HepG2 (cell line): Measurements from ENCODE around the gene BCL6. TPM values are rescaled to one million over a fixed set of nuclear protein-coding genes. Genes with fewer than 3 reads are reported as not detected.

ENCODE experiments used
- CC2D1A ChIP-seq: sonication (generic); formaldehyde crosslinking; IDR thresholded peaks from 2 replicates; pipeline ENCODE4 v1.8.1; 2023; ENCODE audit warnings: mild to moderate bottlenecking, missing genetic modification reagents
- HOXA3 ChIP-seq: sonication (generic); formaldehyde crosslinking; IDR thresholded peaks from 2 replicates; pipeline ENCODE4 v1.5.0; 2020; ENCODE audit warnings: missing genetic modification reagents
- HOXA9 ChIP-seq: sonication (generic); formaldehyde crosslinking; IDR thresholded peaks from 2 replicates; pipeline ENCODE4 v1.8.1; 2022; ENCODE audit warnings: missing genetic modification reagents, mild to moderate bottlenecking, moderate library complexity, borderline replicate concordance
- MXI1 ChIP-seq: IDR thresholded peaks from 3 replicates; pipeline ENCODE4 v1.6.1; 2012; ENCODE audit warnings: low read depth, low read length, inconsistent platforms, borderline replicate concordance
- NCOA2 ChIP-seq: sonication (generic); formaldehyde crosslinking; IDR thresholded peaks from 2 replicates; pipeline ENCODE4 v1.8.0; 2022; ENCODE audit warnings: inconsistent platforms
- NFATC3 ChIP-seq: sonication (generic); formaldehyde crosslinking; IDR thresholded peaks from 2 replicates; pipeline ENCODE4 v1.5.1; 2020; ENCODE audit warnings: mild to moderate bottlenecking, missing genetic modification reagents
- PHB2 ChIP-seq: fragments of 450-650 bp; IDR thresholded peaks from 2 replicates; pipeline ENCODE4 v1.6.1; 2018; ENCODE audit not compliant: partially characterized antibody
- SAP130 ChIP-seq: IDR thresholded peaks from 2 replicates; pipeline ENCODE4 v1.6.1; 2016; ENCODE audit warnings: low read depth
- ZKSCAN5 ChIP-seq: sonication (generic); formaldehyde crosslinking; IDR thresholded peaks from 2 replicates; pipeline ENCODE4 v1.5.1; 2020; ENCODE audit warnings: mild to moderate bottlenecking, missing genetic modification reagents
- ZNF441 ChIP-seq: sonication (generic); formaldehyde crosslinking; IDR thresholded peaks from 2 replicates; pipeline ENCODE4 v1.7.0; 2021; ENCODE audit warnings: missing genetic modification reagents, borderline replicate concordance
- ZNF567 ChIP-seq: sonication (generic); formaldehyde crosslinking; IDR thresholded peaks from 2 replicates; pipeline ENCODE4 v1.8.1; 2023; ENCODE audit warnings: mild to moderate bottlenecking, missing genetic modification reagents, borderline replicate concordance
- ZNF7 ChIP-seq: IDR thresholded peaks from 2 replicates; pipeline ENCODE4 v1.6.1; 2016; ENCODE audit warnings: missing biosample characterization, missing genetic modification reagents
- polyA plus RNA-seq, 8 experiments: library from polyadenylated mRNA; depleted of rRNA in 3 of 8; stranded (reverse) in 7 of 8; unstranded in 1 of 8; fragments of >200 nt; fragmentation: Illumina TruSeq in 4 of 8; extraction: Trizol in 4 of 8; gene quantifications; 2 replicates each; pipeline versions ENCODE4 v1.2.1 to v1.2.3, GENCODE V29; 2011 to 2016; ENCODE audit warnings: low read depth in 4 of 8, missing spikeins in 1 of 8, mixed read lengths in 1 of 8; ENCODE audit not compliant: insufficient read depth in 1 of 8
- total RNA-seq, 5 experiments: library from RNA; depleted of rRNA; stranded (reverse); fragments of >200 nt; fragmentation: Illumina TruSeq; extraction: Trizol; gene quantifications; 2 replicates each; pipeline ENCODE4 v1.2.3, GENCODE V29; 2016; ENCODE audit warnings: low read depth in 1 of 5
- TF ChIP-seq, protein P1 (sequence below): sonication (generic); formaldehyde crosslinking; IDR thresholded peaks from 2 replicates; pipeline ENCODE4 v1.8.1; 2023; ENCODE audit warnings: mild to moderate bottlenecking, missing genetic modification reagents
- TF ChIP-seq, protein P2 (sequence below): sonication (generic); formaldehyde crosslinking; IDR thresholded peaks from 2 replicates; pipeline ENCODE4 v1.4.0; 2020; ENCODE audit warnings: missing genetic modification reagents
- TF ChIP-seq, protein P3 (sequence below), 2 experiments: sonication (generic) in 1 of 2; formaldehyde crosslinking in 1 of 2; IDR thresholded peaks; 2 replicates each; pipeline versions ENCODE4 v1.4.0 to v1.6.1; 2016 to 2020; ENCODE audit warnings: borderline replicate concordance in 1 of 2, low read depth in 1 of 2, mild to moderate bottlenecking in 1 of 2, missing genetic modification reagents in 1 of 2
- TF ChIP-seq, protein P4 (sequence below): sonication (generic); formaldehyde crosslinking; IDR thresholded peaks from 2 replicates; pipeline ENCODE4 v1.4.0; 2020; ENCODE audit warnings: missing genetic modification reagents, mild to moderate bottlenecking, borderline replicate concordance
- TF ChIP-seq, protein P5 (sequence below): fragments of 450-650 bp; IDR thresholded peaks from 2 replicates; pipeline ENCODE4 v1.6.1; 2017

BCL6 gene
- total and polyA plus RNA-seq, 2 of the 13 experiments (the other 11 are each of a cell fraction or from before 2014, with no cell fraction given), result 21.2 to 53.7 TPM

DNA sequence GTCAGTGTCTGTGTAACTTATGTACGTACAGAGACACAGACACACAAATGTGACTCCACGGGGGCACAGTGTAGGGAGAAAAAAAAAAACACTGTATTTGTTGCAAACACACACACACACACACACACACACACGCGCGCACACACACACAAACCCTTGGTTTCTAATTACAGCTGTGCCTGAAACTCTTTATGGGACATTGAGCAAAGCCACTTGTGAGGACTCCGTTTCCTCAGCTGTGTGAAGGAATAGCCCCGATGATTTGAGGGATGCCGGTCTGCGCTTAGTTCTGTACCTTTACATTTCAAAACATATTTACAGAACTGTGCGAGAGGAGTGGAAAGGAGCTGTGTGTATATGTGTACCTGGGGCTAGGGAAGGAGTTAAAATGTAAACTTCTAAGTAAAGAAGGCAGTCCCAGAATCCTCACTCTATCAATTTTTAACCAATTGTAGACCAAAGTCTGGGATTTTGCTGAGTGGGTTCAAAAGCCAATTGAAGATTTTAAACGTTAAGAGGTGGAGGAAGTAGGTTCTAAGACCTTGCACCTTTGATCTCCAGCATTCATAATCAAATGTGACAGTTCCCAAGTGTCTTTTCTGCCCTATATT, 5.3 kb upstream of the BCL6 start (continued):
- TF ChIP-seq HOXA9 (CRISPR knock-in tag) (no peak), PHB2 (no peak), ZNF441 (CRISPR knock-in tag) (no peak), HOXA3 (CRISPR knock-in tag) (peak; percentile 9; the same call in 1 of the 2 replicates), NFATC3 (CRISPR knock-in tag) (0 out of 2 replicates have a peak, but pooled peaks have one; percentile 78), ZNF567 (no peak), ZKSCAN5 (CRISPR knock-in tag) (no peak), NCOA2 (CRISPR knock-in tag) (peak; percentile 76), MXI1 (0 out of 3 replicates have a peak, but pooled peaks have one; percentile 9), SAP130 (CRISPR knock-in tag) (peak; percentile 20), CC2D1A (CRISPR knock-in tag) (no peak), ZNF7 (CRISPR knock-in tag) (no peak)
- TF ChIP-seq, protein P1, sequence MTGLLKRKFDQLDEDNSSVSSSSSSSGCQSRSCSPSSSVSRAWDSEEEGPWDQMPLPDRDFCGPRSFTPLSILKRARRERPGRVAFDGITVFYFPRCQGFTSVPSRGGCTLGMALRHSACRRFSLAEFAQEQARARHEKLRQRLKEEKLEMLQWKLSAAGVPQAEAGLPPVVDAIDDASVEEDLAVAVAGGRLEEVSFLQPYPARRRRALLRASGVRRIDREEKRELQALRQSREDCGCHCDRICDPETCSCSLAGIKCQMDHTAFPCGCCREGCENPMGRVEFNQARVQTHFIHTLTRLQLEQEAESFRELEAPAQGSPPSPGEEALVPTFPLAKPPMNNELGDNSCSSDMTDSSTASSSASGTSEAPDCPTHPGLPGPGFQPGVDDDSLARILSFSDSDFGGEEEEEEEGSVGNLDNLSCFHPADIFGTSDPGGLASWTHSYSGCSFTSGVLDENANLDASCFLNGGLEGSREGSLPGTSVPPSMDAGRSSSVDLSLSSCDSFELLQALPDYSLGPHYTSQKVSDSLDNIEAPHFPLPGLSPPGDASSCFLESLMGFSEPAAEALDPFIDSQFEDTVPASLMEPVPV (CRISPR knock-in tag), result no peak
- TF ChIP-seq, protein P2, sequence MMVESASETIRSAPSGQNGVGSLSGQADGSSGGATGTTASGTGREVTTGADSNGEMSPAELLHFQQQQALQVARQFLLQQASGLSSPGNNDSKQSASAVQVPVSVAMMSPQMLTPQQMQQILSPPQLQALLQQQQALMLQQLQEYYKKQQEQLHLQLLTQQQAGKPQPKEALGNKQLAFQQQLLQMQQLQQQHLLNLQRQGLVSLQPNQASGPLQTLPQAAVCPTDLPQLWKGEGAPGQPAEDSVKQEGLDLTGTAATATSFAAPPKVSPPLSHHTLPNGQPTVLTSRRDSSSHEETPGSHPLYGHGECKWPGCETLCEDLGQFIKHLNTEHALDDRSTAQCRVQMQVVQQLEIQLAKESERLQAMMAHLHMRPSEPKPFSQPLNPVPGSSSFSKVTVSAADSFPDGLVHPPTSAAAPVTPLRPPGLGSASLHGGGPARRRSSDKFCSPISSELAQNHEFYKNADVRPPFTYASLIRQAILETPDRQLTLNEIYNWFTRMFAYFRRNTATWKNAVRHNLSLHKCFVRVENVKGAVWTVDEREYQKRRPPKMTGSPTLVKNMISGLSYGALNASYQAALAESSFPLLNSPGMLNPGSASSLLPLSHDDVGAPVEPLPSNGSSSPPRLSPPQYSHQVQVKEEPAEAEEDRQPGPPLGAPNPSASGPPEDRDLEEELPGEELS, result peak; percentile 90
- TF ChIP-seq, protein P3, sequence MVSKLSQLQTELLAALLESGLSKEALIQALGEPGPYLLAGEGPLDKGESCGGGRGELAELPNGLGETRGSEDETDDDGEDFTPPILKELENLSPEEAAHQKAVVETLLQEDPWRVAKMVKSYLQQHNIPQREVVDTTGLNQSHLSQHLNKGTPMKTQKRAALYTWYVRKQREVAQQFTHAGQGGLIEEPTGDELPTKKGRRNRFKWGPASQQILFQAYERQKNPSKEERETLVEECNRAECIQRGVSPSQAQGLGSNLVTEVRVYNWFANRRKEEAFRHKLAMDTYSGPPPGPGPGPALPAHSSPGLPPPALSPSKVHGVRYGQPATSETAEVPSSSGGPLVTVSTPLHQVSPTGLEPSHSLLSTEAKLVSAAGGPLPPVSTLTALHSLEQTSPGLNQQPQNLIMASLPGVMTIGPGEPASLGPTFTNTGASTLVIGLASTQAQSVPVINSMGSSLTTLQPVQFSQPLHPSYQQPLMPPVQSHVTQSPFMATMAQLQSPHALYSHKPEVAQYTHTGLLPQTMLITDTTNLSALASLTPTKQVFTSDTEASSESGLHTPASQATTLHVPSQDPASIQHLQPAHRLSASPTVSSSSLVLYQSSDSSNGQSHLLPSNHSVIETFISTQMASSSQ (IDR thresholded peaks at IDR 0.05; ENCODE audit: low read depth), result peak; percentile 95
- TF ChIP-seq, protein P3 (CRISPR knock-in tag; IDR thresholded peaks at IDR 0.05; ENCODE audit: borderline replicate concordance), result peak; percentile 96
- TF ChIP-seq, protein P4, sequence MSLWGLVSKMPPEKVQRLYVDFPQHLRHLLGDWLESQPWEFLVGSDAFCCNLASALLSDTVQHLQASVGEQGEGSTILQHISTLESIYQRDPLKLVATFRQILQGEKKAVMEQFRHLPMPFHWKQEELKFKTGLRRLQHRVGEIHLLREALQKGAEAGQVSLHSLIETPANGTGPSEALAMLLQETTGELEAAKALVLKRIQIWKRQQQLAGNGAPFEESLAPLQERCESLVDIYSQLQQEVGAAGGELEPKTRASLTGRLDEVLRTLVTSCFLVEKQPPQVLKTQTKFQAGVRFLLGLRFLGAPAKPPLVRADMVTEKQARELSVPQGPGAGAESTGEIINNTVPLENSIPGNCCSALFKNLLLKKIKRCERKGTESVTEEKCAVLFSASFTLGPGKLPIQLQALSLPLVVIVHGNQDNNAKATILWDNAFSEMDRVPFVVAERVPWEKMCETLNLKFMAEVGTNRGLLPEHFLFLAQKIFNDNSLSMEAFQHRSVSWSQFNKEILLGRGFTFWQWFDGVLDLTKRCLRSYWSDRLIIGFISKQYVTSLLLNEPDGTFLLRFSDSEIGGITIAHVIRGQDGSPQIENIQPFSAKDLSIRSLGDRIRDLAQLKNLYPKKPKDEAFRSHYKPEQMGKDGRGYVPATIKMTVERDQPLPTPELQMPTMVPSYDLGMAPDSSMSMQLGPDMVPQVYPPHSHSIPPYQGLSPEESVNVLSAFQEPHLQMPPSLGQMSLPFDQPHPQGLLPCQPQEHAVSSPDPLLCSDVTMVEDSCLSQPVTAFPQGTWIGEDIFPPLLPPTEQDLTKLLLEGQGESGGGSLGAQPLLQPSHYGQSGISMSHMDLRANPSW (CRISPR knock-in tag), result peak; percentile 64; the same call in 1 of the 2 replicates
- TF ChIP-seq, protein P5, sequence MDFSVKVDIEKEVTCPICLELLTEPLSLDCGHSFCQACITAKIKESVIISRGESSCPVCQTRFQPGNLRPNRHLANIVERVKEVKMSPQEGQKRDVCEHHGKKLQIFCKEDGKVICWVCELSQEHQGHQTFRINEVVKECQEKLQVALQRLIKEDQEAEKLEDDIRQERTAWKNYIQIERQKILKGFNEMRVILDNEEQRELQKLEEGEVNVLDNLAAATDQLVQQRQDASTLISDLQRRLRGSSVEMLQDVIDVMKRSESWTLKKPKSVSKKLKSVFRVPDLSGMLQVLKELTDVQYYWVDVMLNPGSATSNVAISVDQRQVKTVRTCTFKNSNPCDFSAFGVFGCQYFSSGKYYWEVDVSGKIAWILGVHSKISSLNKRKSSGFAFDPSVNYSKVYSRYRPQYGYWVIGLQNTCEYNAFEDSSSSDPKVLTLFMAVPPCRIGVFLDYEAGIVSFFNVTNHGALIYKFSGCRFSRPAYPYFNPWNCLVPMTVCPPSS, result no peak
